Frontal cortex (tissue), 4 donors: Measurements from ENCODE around the gene CTNND2. TPM values are rescaled to one million over a fixed set of nuclear protein-coding genes. Genes with fewer than 3 reads are reported as not detected.
"Not testable (repeated sequence)": the region's sequence is repeated elsewhere in the genome, so short reads cannot be mapped to it uniquely, and the experiment has no call there.

Experiments used
- DNase-seq, 2 donors: peaks; one replicate each; pipeline ENCODE4 v3.0.0; 2012; ENCODE audit warnings: low spot score in 2 of 2
- FAIRE-seq: peaks from 2 replicates; lab custom pipeline; 2012; peaks lifted over from hg19 to GRCh38; lab: Jason Lieb, UNC
- total RNA-seq: library from RNA; depleted of rRNA; stranded (reverse); fragments of >200 nt; gene quantifications from one replicate; pipeline ENCODE4 v1.2.3, GENCODE V29; 2014
- donor health status: control.
- donor health status: control.
- donor health status: control.

The CTNND2 gene
- total RNA-seq, 1 donor from 2014 or later = 74.2 TPM

DNA sequence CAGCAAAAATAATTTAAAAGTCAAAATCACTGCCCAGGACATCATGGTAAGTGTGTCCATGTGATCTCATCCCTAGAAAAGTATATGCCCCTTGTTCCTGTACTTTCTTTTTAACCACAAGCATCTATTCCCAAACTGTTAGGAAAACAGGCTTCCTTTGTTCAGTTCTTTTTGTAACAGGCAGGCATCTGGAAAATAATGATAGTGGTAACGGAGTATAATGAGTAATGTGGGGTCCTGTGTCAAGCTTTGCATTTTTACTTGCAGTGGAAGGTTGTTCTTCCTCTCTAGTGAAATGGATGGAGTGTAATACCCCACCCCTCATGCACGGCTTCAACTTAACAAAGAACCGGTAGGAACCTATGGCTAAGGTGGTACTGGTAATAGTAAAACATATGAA is 532.1 kb downstream of the CTNND2 start:
- FAIRE-seq = no peak

DNA sequence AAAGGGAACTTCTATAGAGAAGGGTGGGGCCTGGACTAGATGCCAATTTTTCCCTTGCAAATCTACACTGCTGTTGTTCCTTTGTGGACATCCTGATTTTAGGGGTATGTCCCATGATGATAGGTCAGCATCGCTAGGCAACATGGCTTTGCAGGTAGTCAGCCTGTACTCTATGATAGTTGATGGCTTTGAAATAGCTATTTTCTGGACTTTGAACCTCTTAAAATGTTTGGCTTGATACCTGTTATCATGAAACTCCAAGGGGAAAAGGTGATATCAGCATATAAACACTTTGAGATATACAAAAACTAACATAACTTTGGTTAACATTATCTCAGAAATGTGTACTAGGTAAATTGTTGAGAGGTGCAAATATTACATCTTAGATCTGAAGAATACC is 533.2 kb downstream of the CTNND2 start:
- DNase-seq (no peak), FAIRE-seq (no peak)

More for the DNA sequence above, 532.1 kb downstream of the CTNND2 start:
- no peak for DNase-seq

DNA sequence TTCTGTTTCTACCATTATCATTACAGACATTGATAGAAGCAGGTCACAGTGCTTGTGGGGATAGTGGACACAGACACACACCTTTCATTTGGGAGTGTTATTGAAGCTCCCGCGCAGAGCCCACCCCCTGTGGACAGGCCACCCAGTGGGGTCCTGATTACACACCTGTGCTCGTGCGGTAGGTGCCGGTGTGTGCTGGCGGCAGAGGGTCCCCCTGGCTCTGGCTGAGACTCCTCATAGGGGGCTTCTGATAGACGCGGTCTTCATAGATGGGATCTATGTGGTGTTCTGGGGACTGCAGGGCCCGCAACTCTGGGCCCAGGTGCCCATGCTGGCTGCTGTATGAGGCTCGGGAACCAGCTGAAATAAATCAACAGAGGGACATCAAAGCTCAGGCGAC is 539.7 kb downstream of the CTNND2 start:
- no peak for DNase-seq
- no peak for FAIRE-seq

DNA sequence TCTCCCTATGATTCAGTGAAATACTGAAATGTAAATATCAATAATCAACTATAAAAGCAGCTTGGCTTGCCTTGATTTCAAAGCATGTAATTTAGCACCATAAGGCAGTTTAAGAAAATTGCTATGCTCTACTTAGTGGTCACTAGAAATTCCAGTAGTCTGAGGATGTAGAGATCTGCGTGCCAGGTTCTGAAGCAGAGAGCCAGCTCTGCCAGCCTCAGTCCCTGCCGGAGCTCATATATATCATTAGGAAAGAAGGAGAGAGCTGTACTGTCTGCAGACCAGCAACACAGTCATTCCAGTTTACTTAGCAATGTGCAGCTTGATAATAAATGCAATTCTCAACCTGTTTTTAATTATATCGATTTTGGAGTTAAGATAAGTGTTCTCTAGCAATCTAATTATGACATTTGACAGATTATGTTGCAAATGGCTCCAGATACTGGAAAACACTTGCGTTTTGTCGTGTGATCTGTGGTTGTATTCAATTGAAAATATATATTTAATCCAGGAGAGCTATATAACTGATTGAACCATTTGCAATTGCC is 540.5 kb downstream of the CTNND2 start:
- FAIRE-seq (no peak), DNase-seq (no peak)

DNA sequence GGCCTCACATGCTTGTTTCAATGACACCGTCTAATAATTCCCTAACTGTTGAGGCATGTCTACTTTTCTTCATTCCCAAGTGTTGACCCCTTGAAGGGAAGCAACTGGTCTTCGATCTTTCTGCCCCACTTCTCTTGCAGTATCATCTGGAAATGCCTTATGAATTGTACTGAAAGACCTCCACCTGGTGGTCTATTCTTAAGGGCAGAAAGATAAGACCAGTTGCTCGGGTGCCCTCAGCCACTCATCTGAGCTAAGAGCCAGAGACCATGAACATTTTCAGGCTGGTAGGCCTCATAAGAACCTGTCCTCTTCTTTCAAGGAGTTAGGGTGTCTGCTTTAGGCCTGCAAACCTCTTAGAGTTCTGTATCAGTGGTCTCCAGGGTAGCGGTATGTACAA is 542.5 kb downstream of the CTNND2 start:
- FAIRE-seq = no peak

DNA sequence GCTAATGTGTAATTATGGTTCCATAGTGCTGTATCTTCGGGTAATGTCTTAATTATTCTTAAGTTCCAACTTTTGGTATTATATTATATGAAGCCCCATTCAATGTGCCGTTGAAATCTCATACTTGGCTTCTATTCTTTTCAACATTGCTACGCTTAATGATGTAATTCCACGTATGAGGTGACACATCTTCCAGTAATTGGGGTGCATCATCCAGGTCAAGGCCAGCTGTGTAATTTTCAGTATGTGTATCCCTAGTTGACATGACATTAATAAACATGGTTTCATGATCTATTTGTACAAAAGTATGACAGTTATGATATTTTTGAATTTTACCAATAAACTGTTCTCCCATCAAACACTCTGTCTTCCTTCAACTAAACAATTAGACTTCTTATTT is 546.3 kb downstream of the CTNND2 start:
- DNase-seq = no peak
- no peak for FAIRE-seq

More for the DNA sequence above, 542.5 kb downstream of the CTNND2 start:
- no peak for DNase-seq

DNA sequence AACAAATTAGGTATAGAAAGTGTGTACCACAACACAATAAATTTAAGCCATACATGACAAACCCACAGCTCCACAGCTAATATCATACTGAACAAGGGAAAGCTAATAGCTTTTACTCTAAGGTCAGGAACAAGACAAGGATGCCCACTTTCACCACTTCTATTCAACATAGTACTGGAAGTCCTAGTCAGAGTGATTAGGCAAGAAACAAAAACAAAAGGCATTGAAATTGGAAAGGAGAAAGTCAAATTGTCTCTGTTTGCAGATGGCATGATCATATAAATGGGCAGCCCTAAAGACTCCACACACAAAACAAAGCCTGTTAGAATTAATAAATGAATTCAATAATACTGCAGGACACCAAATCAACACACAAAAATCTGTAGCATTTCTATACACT is 548.8 kb downstream of the CTNND2 start:
- DNase-seq = no peak
- no peak for FAIRE-seq

DNA sequence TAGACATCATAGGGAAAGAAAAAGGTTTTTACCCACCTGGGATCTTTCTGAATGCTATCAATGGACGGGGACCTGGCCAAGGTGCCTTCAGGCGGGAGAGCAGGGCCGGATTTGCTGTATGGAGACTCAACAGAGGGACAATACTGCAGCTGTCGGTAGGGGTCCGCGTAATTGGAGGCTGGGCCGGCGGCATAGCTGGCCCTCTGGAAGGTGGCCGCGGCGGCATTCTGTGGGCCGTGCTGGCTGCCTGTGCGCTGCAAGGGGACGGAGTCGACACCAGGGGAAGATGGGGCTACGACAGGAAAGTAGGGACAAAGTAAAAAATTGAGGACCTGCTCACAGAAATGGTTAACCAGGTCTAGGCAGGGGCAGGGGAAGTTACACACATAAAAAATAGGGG is 557.9 kb downstream of the CTNND2 start:
- no peak for FAIRE-seq
- no peak for DNase-seq

DNA sequence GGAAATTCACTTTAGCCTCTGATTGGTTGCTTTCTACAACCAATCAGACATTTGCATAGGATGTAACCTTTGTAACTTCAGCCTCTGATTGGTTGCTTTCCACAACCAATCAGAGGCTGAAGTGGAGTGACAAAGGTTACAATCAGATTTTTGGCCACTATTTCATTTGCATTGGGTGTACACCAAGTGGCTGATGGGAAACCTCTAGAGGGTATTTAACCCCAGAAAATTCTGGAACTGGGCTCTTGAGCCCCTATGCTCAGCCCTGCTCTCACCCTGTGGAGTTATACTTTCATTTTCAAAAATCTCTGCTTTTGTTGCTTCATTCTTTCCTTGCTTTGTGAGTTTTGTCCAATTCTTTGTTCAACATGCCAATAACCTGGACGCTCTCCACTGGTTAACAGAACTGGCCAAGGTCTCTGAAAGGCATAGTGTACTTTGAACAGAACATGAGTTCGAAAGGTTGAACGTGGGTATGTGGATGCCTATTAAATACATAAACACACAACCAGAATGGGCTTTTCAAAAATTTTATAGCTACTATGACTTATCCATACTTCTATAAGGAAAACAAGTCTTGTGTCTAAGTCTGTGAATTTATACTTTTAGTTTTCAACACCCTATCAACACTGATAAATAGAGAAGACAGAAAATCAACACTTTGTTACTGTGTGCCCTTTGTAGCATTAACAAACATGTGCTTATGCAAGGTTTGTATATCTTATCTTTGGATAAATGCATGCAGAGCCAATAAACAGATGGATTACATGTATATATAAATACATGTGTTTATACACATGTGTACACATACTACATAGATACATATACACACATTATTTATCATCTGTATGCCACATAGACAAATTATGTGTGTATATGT is 568.1 kb downstream of the CTNND2 start:
- DNase-seq (no peak), FAIRE-seq (no peak)

DNA sequence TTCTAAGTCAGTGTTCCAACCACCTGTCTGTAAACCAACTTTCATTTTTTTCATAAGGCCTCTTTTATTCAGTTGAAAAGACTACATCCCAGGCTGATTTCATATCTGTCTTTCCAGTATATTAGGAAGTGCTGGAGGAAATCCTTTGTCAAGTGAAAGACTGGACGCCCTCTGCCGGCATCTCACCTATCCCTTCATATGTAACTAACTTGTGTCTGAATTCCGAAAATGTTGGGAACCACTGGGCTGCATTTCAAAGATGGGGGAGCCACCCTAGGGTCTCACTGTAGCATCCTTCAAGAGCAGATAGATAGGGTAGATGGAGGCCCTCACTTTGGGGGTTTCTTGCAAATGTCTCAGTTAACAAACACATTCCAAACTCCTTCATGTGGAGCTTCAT is 569.8 kb downstream of the CTNND2 start:
- FAIRE-seq = no peak
- DNase-seq = no peak

DNA sequence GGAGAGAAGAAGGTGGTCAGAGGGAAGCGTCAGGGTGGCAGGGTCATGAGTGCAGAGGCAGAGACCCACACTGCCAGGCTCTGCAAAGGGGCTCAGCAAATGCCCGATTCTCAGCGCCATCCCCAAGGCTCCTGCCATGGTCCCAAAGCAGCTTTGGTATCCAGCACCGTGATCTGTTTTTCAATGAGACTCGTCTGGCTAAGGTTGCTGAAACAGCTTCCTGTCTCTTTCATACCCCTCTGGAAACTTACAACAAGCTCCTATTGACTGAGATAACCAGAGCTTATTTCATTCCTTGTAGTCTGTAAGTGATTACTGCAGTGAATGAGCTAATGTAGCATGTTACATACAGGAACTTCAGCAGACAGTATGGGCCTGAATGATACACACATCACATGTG is 574.6 kb downstream of the CTNND2 start:
- FAIRE-seq = no peak
- no peak for DNase-seq

DNA sequence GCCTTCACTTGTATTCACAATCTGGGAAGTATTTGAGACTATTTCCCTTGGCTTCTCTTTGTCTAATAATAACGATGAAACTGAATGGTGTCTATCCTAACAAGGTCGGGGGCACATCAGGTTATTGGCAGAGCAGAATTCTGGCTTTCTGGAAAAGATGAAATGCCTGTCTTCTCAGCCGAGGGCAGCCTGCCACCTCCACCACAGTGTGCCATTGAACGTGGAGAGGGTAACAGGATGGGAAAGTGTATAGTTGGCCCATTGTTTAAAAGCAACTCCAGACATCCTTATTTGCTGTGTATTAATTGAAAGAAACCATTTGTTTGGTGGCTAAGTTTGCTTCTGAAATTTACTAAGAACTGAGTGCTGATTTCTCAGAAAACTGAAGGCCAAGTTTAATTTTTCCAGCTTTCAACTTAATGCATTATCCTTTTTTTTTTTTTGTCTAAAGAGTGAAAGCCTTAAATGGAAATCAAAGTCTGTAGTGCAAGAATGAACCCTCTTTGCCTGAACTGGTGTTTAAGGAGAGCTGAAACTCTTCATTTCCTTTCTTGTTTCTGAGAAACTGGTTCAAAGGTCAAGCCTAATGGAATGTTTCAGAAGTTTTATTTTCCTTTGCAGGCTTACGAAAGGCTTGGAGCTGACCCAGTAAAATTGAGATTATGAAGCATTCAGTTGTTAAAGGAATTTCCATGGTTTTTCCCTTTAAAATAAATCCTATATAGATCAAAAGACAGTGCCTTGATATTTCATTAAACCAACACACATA is 579.5 kb downstream of the CTNND2 start:
- DNase-seq = no peak
- FAIRE-seq = no peak

DNA sequence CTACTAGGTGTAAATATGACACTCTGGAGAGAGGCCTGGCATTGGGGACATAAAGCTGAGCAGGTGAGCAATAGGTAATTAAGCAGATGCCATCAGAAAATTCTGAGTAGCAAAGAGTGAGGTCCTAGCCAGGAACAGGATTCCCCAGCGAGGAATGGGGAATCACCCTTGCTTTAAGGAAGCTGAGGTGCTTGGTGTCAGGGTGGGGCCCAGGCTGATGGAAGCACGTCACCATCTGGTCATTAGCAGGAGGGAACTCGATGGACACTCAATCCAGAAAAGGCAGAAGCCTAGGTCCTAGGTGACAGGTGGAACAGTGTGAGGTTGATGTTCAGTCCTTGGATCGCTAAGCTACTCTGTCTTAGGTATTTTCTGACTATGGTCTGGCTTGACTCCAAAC is 580.5 kb downstream of the CTNND2 start:
- no peak for FAIRE-seq
- DNase-seq = no peak

DNA sequence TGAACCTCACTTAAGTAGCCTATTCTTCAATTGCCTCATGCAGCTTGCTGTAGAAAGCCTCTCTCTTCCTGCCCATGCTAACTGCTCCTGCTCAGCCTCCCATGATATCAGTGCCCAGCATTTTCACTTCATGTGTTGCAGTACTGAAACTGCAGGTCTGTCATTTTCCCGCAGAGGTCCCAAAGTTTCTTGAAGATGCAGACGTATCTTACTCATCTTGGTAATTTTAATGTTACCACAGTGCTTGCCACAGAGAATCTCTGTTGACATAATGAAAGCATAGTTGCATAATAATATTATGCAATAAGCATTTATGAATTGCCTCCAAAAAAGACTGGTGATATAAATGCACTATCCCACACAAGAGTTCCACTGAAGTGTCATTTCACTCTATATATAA is 582.1 kb downstream of the CTNND2 start:
- FAIRE-seq (no peak), DNase-seq (no peak)

DNA sequence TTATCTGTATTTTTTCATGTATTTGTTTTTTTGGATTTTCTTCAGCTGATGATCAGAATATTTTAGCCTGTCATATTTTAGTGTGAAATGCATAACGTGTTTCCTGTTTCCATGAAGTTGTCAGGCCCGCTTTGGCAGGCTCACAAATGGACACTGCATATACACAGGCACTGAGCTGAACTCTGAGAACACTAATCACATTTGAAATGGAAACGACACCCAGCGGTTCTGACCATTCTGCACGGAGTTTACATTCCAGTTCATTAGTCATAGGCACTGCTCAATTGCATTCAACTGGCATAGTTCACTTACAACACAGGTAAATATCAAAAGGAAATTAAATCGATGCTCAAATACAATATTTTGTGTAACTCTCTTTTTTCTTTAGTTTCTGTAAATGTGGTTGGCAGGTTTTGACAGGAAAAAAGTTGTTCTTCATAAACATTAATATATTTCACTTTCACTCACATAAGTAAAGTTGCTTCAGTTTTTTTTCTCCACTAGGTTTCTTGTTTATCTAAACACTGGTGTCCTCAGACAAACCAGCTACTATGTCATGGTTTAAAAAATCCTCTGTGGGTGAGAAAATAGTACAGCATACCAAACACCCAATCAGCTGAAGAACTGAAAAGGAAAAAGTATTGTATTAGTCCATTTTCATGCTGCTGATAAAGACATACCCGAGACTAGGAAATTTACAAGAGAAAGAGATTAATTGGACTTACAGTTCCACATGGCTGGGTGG is 584.2 kb downstream of the CTNND2 start:
- FAIRE-seq (no peak), DNase-seq (no peak)

DNA sequence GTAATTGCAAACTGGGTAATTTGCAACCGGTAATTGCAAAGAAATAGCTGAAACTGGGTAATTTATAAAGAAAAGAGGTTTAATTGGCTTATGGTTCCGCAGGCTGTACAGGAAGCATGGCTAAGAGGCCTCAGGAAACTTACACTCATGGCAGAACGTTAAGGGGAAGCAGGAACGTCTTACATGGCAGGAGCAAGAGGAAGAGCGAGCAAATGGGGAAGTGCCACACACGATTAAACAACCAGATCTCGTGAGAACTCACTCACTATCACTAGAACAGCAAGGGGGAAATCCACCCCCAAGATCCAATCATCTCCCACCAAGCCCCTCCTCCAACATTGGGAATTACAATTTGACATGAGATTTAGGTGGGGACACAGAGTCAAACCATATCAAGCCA is 590.6 kb downstream of the CTNND2 start:
- FAIRE-seq, DNase-seq: not testable (repeated sequence)

DNA sequence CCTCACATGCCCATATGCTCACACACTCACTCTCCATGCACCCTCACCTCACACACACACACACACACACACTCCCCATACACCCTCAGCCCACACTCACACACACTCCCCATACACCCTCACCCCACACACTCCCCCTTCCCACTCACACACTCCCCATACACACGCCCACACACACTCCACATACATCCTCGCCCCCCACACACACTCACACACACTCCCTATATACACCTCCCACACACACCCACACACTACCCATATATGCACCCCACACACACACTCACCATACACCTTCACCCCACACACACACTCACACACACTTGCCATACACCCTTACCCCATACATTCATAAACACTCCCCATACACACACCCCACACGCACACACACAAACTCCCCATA is 592.5 kb downstream of the CTNND2 start:
- no peak for FAIRE-seq
- DNase-seq = no peak

DNA sequence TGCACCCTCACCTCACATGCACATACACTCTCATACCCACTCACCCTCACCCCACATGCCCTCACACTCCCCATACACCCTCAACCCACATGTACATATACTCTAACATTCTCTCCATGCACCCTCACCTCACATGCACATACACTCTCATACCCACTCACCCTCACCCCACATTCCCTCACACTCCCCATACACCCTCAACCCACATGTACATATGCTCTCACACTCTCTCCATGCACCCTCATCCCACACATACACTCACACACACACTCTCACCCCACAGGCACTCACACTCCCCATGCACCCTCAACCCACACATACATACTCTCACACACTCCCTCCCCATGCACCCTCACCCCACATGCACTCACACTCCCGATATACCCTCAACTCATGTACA is 593.0 kb downstream of the CTNND2 start:
- no peak for DNase-seq

DNA sequence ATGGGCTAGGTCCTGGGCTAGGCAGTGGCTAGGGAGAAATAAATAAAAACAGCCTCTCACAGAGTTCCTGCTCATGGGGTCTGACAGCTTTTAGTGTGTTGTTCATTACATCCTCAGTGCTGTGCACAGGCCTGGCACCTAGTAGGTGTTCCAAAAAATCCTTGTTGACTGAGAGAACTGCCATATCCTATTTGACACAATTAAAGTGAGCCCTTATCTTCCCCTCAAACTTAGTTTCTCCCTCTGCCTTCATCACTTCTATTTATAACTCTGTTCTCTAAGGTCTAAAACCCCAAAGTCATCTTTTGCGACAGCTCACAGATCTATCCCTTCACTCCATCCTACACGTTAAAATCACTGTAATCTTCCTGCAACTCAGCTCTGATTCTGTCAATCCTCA is 594.1 kb downstream of the CTNND2 start:
- DNase-seq = no peak
- FAIRE-seq = no peak

More for the DNA sequence above, 593.0 kb downstream of the CTNND2 start:
- FAIRE-seq = no peak

DNA sequence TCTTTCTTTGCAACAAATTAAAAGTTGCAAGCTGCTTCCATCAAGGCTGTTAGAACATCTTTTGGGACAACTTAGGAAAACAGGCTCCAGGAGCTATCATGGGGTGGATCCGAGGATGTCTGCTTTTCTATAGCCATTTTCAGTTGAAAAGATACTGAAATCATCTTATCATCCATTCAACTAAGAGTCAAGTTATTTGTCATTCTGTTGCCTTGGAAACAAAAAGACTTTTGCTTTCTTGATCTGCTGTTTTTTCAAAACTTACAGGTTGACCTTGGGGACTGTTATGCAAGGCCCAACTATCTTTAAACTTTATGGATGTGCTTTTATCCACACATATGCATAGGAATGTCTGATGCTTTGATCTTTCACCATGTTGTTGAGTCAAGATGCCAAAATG is 597.9 kb downstream of the CTNND2 start:
- FAIRE-seq (no peak), DNase-seq (no peak)
